Nephron progenitor cell (in vitro differentiated cells): Measurements from ENCODE around the gene ZNF154.
"Not testable (repeated sequence)": the region's sequence is repeated elsewhere in the genome, so short reads cannot be mapped to it uniquely, and the experiment has no call there.

Experiments used
- DNase-seq: peaks from one replicate; pipeline ENCODE4 v3.0.0; 2021
- H3K27ac Mint-ChIP-seq: 2 replicates; pipeline ENCODE4 v1.8.0; 2021; ENCODE audit warnings: mild to moderate bottlenecking, moderate library complexity, mixed read lengths
- H3K27me3 Mint-ChIP-seq: 2 replicates; pipeline ENCODE4 v1.8.0; 2021; ENCODE audit warnings: mild to moderate bottlenecking, low read depth, mixed read lengths; ENCODE audit not compliant: poor library complexity
- H3K36me3 Mint-ChIP-seq: 2 replicates; pipeline ENCODE4 v1.8.0; 2021; ENCODE audit warnings: low read depth, mixed read lengths
- H3K4me1 Mint-ChIP-seq: 2 replicates; pipeline ENCODE4 v1.8.0; 2021; ENCODE audit warnings: mixed read lengths
- H3K4me3 Mint-ChIP-seq: 2 replicates; pipeline ENCODE4 v1.8.0; 2021; ENCODE audit warnings: mild to moderate bottlenecking, moderate library complexity, mixed read lengths
- H3K9me3 Mint-ChIP-seq: 2 replicates; pipeline ENCODE4 v1.8.0; 2021; ENCODE audit warnings: mild to moderate bottlenecking, moderate library complexity, mixed read lengths
- CTCF ChIP-seq: fragments of 200-600 bp; sonication (generic); IDR thresholded peaks from 2 replicates; pipeline ENCODE4 v1.5.0; 2021; ENCODE audit warnings: antibody characterized with exemption

Gene ZNF154

DNA sequence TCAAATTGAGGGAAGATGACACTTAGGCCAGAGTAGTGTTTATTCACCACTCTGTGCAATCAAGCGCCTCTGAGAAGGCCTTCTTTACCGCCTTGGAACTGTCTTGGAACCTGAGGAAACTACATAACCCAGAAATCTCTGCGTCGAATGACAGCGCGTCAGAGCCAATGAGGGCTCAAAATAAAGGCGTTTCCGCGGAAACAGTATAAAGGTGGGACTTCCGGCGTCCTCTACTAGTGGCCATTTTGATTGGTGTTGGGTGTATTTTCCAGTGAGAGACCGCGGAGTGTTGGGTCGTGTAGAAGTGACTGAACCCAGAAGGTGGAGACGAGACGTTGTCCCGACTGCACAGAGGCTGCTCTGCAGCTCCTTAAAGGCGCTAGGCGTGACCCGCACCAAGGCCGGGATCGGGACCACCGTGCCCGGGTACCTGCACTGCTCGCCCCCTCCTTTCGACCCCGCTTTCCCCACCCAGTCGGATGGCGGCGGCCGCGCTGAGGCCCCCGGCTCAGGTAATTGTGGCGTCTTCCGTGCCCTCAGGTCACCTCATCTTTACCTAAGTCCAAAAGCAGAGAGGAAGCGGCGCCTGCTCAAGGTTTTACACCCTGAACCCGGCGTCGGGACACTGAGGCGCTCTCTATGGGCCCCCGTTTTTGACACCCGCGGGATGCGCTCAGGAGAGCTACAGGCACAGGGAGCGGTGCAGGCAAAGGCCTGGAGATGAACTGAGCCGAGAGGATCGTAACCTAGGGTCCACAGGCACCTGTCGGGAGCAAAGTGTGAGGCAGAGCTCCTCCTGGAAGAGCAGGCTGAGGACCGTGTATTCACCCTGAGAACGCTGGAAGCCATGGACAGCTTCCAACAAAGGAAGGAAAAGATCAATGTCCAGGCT, 37.8 kb upstream of the ZNF154 start, which contains the start of gene ZNF776:
Gene ZNF776, plus strand, starts transcription at position 236 of the 892 bp plus-strand sequence. Its CDS starts 244 bp downstream, at position 480.
- Mint-ChIP-seq H3K9me3 (peaks cover 69% of the 10 kb centered on the region), H3K27me3 (peaks cover 10% of the 10 kb centered on the region), H3K4me3 (peak within 1 kb of the TSS; percentile 95)

DNA sequence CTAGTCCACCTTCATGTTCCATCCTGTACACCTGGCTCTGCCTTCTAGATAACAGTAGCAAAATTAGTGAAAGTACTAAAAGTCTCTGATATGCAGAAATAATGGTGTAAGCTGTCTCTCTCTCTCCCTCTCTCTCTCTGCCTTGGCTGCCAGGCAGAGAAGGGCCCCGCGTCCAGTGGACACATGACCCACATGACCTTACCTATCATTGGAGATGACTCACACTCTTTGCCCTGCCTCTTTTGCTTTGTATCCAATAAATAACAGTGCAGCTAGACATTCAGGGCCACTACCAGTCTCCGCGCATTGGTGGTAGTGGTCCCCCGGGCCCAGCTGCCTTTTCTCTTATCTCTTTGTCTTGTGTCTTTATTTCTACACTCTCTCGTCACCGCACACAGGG, 29.8 kb upstream of the ZNF154 start:
- not testable (repeated sequence) for H3K27me3 Mint-ChIP-seq, H3K36me3 Mint-ChIP-seq, H3K4me3 Mint-ChIP-seq, H3K27ac Mint-ChIP-seq, DNase-seq, H3K4me1 Mint-ChIP-seq
- H3K9me3 Mint-ChIP-seq: peaks cover 65% of the 10 kb centered on the region

More for the DNA sequence above, 37.8 kb upstream of the ZNF154 start, which contains the start of gene ZNF776:
- no peak for TF ChIP-seq CTCF
- Mint-ChIP-seq H3K4me1 (peaks cover 23% of the 10 kb centered on the region), H3K27ac (peak within 1 kb of the TSS; percentile 97), H3K36me3 (peaks cover 59% of the 10 kb centered on the region)
- peak; percentile 73 for DNase-seq

DNA sequence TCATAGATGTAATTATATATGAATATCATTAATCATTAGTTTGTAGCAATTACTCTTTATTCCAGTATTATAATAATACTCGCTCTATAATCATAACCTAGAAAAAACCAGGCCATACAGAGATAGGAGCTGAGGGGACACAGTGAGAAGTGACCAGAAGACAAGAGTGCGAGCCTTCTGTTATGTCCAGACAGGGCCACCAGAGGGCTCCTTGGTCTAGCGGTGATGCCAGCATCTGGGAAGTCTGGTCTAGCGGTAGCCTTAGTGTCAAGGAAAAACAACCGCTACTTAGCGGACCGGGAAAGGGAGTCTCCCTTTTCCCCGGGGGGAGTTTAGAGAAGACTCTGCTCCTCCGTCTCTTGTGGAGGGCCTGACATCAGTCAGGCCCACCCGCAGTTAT, 29.3 kb upstream of the ZNF154 start:
- H3K4me1 Mint-ChIP-seq, H3K4me3 Mint-ChIP-seq, H3K27ac Mint-ChIP-seq, H3K27me3 Mint-ChIP-seq, H3K36me3 Mint-ChIP-seq: not testable (repeated sequence)
- TF ChIP-seq CTCF: peak; percentile 54
- H3K9me3 Mint-ChIP-seq: peaks cover 68% of the 10 kb centered on the region
- DNase-seq: peak; percentile 28

GRCh38 chr19:57720878-57721277, 11.9 kb upstream of the ZNF154 start:
- H3K27me3 Mint-ChIP-seq: peaks cover 2% of the 10 kb centered on the region
- H3K36me3 Mint-ChIP-seq: peaks cover 95% of the 10 kb centered on the region
- no peak for DNase-seq
- H3K4me1 Mint-ChIP-seq: no peaks in the 10 kb centered on the region
- H3K4me3 Mint-ChIP-seq: no peak overlapping the region
- TF ChIP-seq CTCF: no peak
- H3K9me3 Mint-ChIP-seq: peaks cover 99% of the 10 kb centered on the region
- no peak overlapping the region for H3K27ac Mint-ChIP-seq

- no peak for DNase-seq
- H3K36me3 Mint-ChIP-seq: peaks cover 95% of the 10 kb centered on the region
- no peak for TF ChIP-seq CTCF
- H3K9me3 Mint-ChIP-seq: peaks cover 96% of the 10 kb centered on the region
- H3K27me3 Mint-ChIP-seq: peaks cover 2% of the 10 kb centered on the region
- no peak overlapping the region for H3K27ac Mint-ChIP-seq
- H3K4me3 Mint-ChIP-seq: no peak overlapping the region
- H3K4me1 Mint-ChIP-seq: no peaks in the 10 kb centered on the region
These were observed 11.0 kb upstream of the ZNF154 start for GRCh38 chr19:57719901-57720519.

GRCh38 chr19:57719424-57719823, 10.4 kb upstream of the ZNF154 start:
- TF ChIP-seq CTCF: no peak
- Mint-ChIP-seq H3K9me3 (peaks cover 96% of the 10 kb centered on the region), H3K27ac (no peak overlapping the region), H3K36me3 (peaks cover 95% of the 10 kb centered on the region), H3K27me3 (peaks cover 2% of the 10 kb centered on the region), H3K4me3 (no peak overlapping the region), H3K4me1 (no peaks in the 10 kb centered on the region)
- DNase-seq: no peak
